ENCODE data around the gene TRIM28. TPM values are rescaled to one million over a fixed set of nuclear protein-coding genes. Genes with fewer than 3 reads are reported as not detected.

TRIM28 gene
- total RNA-seq, 1 experiment from 2014 or later, result 908 TPM

DNA sequence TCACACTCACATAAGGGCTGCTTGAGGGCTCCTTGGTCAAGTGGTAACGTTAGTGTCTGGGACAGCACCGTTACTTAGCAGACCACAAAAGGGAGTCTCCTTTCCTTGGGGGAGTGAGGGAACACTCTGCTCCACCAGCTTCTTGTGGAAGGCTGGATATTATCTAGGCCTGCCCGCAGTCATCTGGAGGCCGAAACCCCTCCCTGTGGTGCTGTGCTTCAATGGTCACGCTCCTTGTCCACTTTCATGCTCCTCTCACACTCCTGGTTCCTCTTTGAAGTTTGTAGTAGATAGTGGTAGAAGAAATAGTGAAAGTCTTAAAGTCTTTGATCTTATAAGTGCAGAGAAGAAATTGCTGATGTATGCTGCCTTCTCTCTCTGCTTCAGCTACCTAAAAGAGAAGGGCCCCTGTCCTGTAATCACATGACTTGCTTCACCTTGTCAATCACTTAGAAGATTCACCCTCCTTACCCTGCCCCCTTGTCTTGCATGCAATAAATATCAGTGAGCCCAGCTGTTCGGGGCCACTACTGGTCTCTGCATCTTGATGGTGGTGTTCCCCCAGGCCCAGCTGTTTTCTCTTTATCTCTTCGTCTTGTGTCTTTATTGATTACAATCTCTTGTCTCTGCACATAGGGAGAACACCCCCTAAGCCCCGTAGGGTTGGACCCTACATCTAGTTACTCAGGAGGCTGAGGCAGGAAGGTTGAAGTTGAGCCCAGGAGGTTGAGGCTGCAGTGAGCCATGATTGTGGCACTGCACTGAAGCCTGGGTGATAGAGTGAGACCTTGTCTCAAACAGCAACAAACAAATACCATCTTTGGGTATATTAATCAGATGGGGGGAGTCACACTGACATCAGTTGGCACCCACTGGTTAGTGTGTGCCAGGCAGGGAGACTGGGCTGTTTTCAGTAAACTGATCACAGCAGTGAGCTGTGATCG is 40.9 kb downstream of the TRIM28 start:
- POLR2A ChIA-PET, result no interaction called here
- no peak overlapping the region for H3K9ac ChIP-seq (ENCODE audit: low read length)
- intact Hi-C loops (cut with micrococcal nuclease), result no loop called here
- no peaks in the 10 kb centered on the region for H3K79me2 ChIP-seq (ENCODE audit: insufficient read depth, low read length)
- peaks cover 3 to 9% of the 10 kb centered on the region in 2 experiments; a peak in 3 of 4 replicates for H3K4me1 ChIP-seq (ENCODE audit: control insufficient read depth in 1 of 2, insufficient read depth in 2 of 2, low read length in 2 of 2)
- H3K9me2 ChIP-seq (ENCODE audit: insufficient read depth), result no peaks in the 10 kb centered on the region
- RAD21 ChIA-PET (ENCODE audit: low non-redundant PET in 1 of 2, low total read pairs in 2 of 2, uncharacterized antibody in 2 of 2, unreplicated experiment in 2 of 2), result no interaction called here
- no peak overlapping the region for H3K4me2 ChIP-seq (ENCODE audit: low read length)
- BruUV-seq (replicated peaks), result no TSS peak
- no peaks in the 10 kb centered on the region for H3K27me3 ChIP-seq (ENCODE audit: insufficient read depth, low read length)
- peaks cover 0 to 4% of the 10 kb centered on the region in 2 experiments; a peak in 2 of 4 replicates for H3K36me3 ChIP-seq (ENCODE audit: control insufficient read depth in 1 of 2, insufficient read depth in 2 of 2, low read length in 2 of 2)
- DNase-seq (ENCODE audit: low read depth, low spot score) (no peak), ATAC-seq (no peak)
- no peak overlapping the region for H3K27ac ChIP-seq (ENCODE audit: low read depth, low read length)
- CTCF ChIA-PET, result no interaction called here
- no peak overlapping the region for H3K4me3 ChIP-seq (replicated peaks in 1 of 2; ENCODE audit: low read depth in 1 of 2, low read length in 2 of 2)
- TF ChIP-seq ZFX (IDR thresholded peaks at IDR 0.05), result no peak
- TF ChIP-seq FOSL1 (IDR thresholded peaks at IDR 0.05; ENCODE audit: low read depth), result no peak
- TF ChIP-seq, protein P1, sequence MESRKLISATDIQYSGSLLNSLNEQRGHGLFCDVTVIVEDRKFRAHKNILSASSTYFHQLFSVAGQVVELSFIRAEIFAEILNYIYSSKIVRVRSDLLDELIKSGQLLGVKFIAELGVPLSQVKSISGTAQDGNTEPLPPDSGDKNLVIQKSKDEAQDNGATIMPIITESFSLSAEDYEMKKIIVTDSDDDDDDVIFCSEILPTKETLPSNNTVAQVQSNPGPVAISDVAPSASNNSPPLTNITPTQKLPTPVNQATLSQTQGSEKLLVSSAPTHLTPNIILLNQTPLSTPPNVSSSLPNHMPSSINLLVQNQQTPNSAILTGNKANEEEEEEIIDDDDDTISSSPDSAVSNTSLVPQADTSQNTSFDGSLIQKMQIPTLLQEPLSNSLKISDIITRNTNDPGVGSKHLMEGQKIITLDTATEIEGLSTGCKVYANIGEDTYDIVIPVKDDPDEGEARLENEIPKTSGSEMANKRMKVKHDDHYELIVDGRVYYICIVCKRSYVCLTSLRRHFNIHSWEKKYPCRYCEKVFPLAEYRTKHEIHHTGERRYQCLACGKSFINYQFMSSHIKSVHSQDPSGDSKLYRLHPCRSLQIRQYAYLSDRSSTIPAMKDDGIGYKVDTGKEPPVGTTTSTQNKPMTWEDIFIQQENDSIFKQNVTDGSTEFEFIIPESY (IDR thresholded peaks at IDR 0.05; ENCODE audit: extremely low read depth, insufficient replicate concordance, low read length), result no peak
- TF ChIP-seq POLR2A (IDR thresholded peaks at IDR 0.05; ENCODE audit: borderline replicate concordance, extremely low read depth, insufficient read depth, insufficient read length), result no peak
- no peak for TF ChIP-seq POLR2AphosphoS5 (IDR thresholded peaks at IDR 0.05; ENCODE audit: low read depth, low read length)
- TF ChIP-seq TCF7L2 (IDR thresholded peaks at IDR 0.05; ENCODE audit: borderline replicate concordance, extremely low read depth, insufficient read depth, insufficient read length), result no peak
- TF ChIP-seq ZNF274 (IDR thresholded peaks at IDR 0.05; ENCODE audit: low read depth, low read length), result no peak
- no peak for TF ChIP-seq JUND (IDR thresholded peaks at IDR 0.05)
- TF ChIP-seq YY1 (IDR thresholded peaks at IDR 0.05; ENCODE audit: extremely low read depth, insufficient replicate concordance, low read depth, low read length), result no peak
- no peak for TF ChIP-seq EGR1 (IDR thresholded peaks at IDR 0.05; ENCODE audit: low read depth)
- H2AFZ ChIP-seq (ENCODE audit: low read depth, low read length, poor library complexity, severe bottlenecking), result no peak overlapping the region
- H3K9me3 ChIP-seq (ENCODE audit: control insufficient read depth in 1 of 2, insufficient read depth in 1 of 2, low read depth in 1 of 2, low read length in 2 of 2), result no peaks in the 10 kb centered on the region
- no peaks in the 10 kb centered on the region for H4K20me1 ChIP-seq (ENCODE audit: insufficient read depth)

All from HCT116 (cell line).